Body of pancreas (tissue), 4 donors: Measurements from ENCODE around the gene ABL1. TPM values are rescaled to one million over a fixed set of nuclear protein-coding genes. Genes with fewer than 3 reads are reported as not detected.

Experiments
- ATAC-seq: fragments of 150-250 bp; one replicate; pipeline ENCODE4 v1.9.1; 2016
- DNase-seq, 4 donors: peaks; one replicate each; pipeline ENCODE4 v3.0.0-alpha.2; 2019
- H3K27ac ChIP-seq, 4 donors: fragments of 200-600 bp; sonication (generic); 1 replicate in 3 of 4; 2 replicates in 1 of 4; pipeline versions ENCODE4 v1.5.1 to v1.6.1; 2016 to 2019; ENCODE audit warnings: mild to moderate bottlenecking in 1 of 4, mixed read lengths in 1 of 4, moderate library complexity in 1 of 4
- H3K27me3 ChIP-seq, 2 donors: fragments of 200-600 bp; sonication (generic); one replicate each; pipeline ENCODE4 v1.6.0; 2016; ENCODE audit warnings: mild to moderate bottlenecking in 1 of 2
- H3K36me3 ChIP-seq, 2 donors: fragments of 200-600 bp; sonication (generic); replicated peaks in 1 of 2; 2 replicates each; pipeline ENCODE4 v1.5.1; 2016; ENCODE audit warnings: low read depth in 2 of 2; ENCODE audit not compliant: insufficient read depth in 1 of 2
- H3K4me1 ChIP-seq: fragments of 200-600 bp; sonication (generic); one replicate; pipeline ENCODE4 v1.6.0; 2016
- H3K4me3 ChIP-seq, 2 donors: fragments of 200-600 bp; sonication (generic); 1 replicate in 1 of 2; 2 replicates in 1 of 2; pipeline ENCODE4 v1.5.1; 2016 to 2019
- H3K9me3 ChIP-seq, 3 donors: fragments of 200-600 bp; sonication (generic); 1 replicate in 2 of 3; 2 replicates in 1 of 3; pipeline ENCODE4 v1.5.1; 2016
- CTCF ChIP-seq, 7 experiments: fragments of 450-650 bp in 4 of 7; fragments of 200-600 bp in 3 of 7; sonication (generic) in 3 of 7; IDR thresholded peaks; one replicate each; pipeline ENCODE4 v1.5.1; 2016 to 2019; ENCODE audit warnings: antibody characterized with exemption in 7 of 7
- POLR2A ChIP-seq, 3 donors: fragments of 450-650 bp; IDR thresholded peaks; one replicate each; pipeline ENCODE4 v1.6.1; 2016; ENCODE audit warnings: antibody characterized with exemption in 3 of 3, mild to moderate bottlenecking in 2 of 3
- WGBS, 2 donors: methylation state at CpG; one replicate each; pipeline ENCODE4 v1.1.5; 2017; 5-methylcytosine and 5-hydroxymethylcytosine counted together
- intact Hi-C: fragments of 100-400 bp; cut with DNase I; formaldehyde crosslinking; loops from one replicate; pipeline ENCODE4 v1.15.1; 2023
- total RNA-seq, 2 donors: library from RNA; depleted of rRNA; stranded (reverse); fragments of >200 nt; gene quantifications; one replicate each; pipeline ENCODE4 v1.1.0, GENCODE V29; 2016

ABL1 gene
- total RNA-seq, 2 donors from 2014 or later: 23.3 to 29.0 TPM

- Histone ChIP-seq H3K27me3 (no peaks in the 10 kb centered on the region), H3K4me1 (peaks cover 20% of the 10 kb centered on the region), H3K27ac (no peak overlapping the region), H3K36me3 (no peaks in the 10 kb centered on the region), H3K9me3 (no peaks in the 10 kb centered on the region), H3K4me3 (no peak overlapping the region)
- 90 to 91% methylated on average over 17 of the region's 17 CpGs for WGBS, 2 donors
- TF ChIP-seq CTCF (IDR thresholded peaks at IDR 0.05) (no peak), POLR2A (IDR thresholded peaks at IDR 0.05) (no peak)
- DNase-seq (no peak), ATAC-seq (no peak)
- intact Hi-C loops: no loop called here
Measured at GRCh38 chr9:130870491-130871381, 35.7 kb downstream of the ABL1 start.

GRCh38 chr9:130871395-130872062 is 36.5 kb downstream of the ABL1 start:
- Histone ChIP-seq H3K4me1 (peaks cover 20% of the 10 kb centered on the region), H3K4me3 (no peak overlapping the region), H3K27ac (no peak overlapping the region), H3K9me3 (no peaks in the 10 kb centered on the region), H3K27me3 (no peaks in the 10 kb centered on the region), H3K36me3 (no peaks in the 10 kb centered on the region)
- ATAC-seq: no peak
- no peak for DNase-seq
- TF ChIP-seq POLR2A (IDR thresholded peaks at IDR 0.05) (no peak), CTCF (IDR thresholded peaks at IDR 0.05) (no peak)
- intact Hi-C loops: no loop called here
- WGBS, 2 donors: 87 to 95% methylated on average over 9 to 10 of the region's 10 CpGs

DNA sequence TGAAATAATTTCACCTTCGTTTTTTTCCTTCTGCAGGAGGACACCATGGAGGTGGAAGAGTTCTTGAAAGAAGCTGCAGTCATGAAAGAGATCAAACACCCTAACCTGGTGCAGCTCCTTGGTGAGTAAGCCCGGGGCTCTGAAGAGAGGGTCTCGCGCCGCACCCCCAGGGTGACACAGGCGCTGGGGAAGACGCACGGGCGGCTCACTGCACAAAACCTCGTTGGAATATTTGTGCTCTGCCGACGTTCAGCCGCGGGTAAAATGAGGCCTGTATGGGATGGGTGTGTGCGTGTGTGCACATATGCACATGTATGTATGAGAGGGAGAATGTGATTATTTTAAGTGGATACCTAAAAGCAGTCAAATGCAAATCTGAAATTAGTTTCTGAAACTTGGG is 37.0 kb downstream of the ABL1 start:
- Histone ChIP-seq H3K4me1 (peaks cover 20% of the 10 kb centered on the region), H3K27me3 (no peaks in the 10 kb centered on the region), H3K9me3 (no peaks in the 10 kb centered on the region), H3K27ac (peak overlapping the region in 1 of 4 donors; percentile 16), H3K4me3 (no peak overlapping the region), H3K36me3 (no peaks in the 10 kb centered on the region)
- 87 to 91% methylated on average over 15 of the region's 15 CpGs for WGBS, 2 donors
- ATAC-seq (no peak), DNase-seq (no peak)
- TF ChIP-seq CTCF (IDR thresholded peaks at IDR 0.05): no peak
- TF ChIP-seq POLR2A (IDR thresholded peaks at IDR 0.05): no peak
- intact Hi-C loops: no loop called here

DNA sequence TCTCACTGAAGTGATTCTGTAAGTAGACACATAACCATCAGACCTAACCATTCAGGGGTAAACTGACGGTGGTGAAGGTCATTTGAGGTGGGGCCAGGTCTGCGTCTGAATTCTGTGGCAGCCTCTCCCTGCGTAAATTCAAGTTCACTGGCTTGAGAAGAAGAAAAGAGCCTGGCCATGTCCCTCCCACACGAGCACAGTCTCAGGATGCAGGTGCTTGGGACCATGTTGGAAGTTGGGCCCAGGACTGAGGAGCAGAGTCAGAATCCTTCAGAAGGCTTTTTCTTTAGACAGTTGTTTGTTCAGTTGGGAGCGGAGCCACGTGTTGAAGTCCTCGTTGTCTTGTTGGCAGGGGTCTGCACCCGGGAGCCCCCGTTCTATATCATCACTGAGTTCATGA is 37.5 kb downstream of the ABL1 start:
- H3K27ac ChIP-seq: peak overlapping the region in 3 of 4 donors; percentile 16 to 55 (median 45)
- TF ChIP-seq CTCF (IDR thresholded peaks at IDR 0.05): no peak
- ATAC-seq (no peak), DNase-seq (no peak)
- peaks cover 20% of the 10 kb centered on the region for H3K4me1 ChIP-seq
- WGBS, 2 donors: 52 to 55% methylated on average over 9 of the region's 9 CpGs
- H3K4me3 ChIP-seq: no peak overlapping the region
- H3K36me3 ChIP-seq: no peaks in the 10 kb centered on the region
- intact Hi-C loops: no loop called here
- H3K27me3 ChIP-seq: no peaks in the 10 kb centered on the region
- no peaks in the 10 kb centered on the region for H3K9me3 ChIP-seq
